Right lung (tissue), 5 donors: ENCODE data around the gene VTI1B. TPM values are rescaled to one million over a fixed set of nuclear protein-coding genes. Genes with fewer than 3 reads are reported as not detected.

Experiments used
- polyA plus RNA-seq, 5 donors: library from polyadenylated mRNA; unstranded; fragments of 120-200 nt; gene quantifications; one replicate each; pipeline versions ENCODE4 v1.2.1 to v1.2.3, GENCODE V29; 2013; ENCODE audit warnings: inconsistent platforms in 1 of 5, low replicate concordance in 1 of 5; ENCODE audit not compliant: insufficient read length in 5 of 5, insufficient read depth in 1 of 5

The VTI1B gene
- polyA plus RNA-seq, 5 donors: 78.8 to 93.4 (median 85.8) TPM

Other genes with a start within 250 kb of the VTI1B start
- under 1 TPM; 0.46 to 0.94 (median 0.74) TPM for gene TMEM229B, start 185.9 kb downstream of the VTI1B start, polyA plus RNA-seq
- 10 to 100 TPM in 4 of 5 donors, 1 to 10 TPM in 1; 8.5 to 17.0 (median 11.9) TPM for gene PLEKHH1, start 141.3 kb downstream of the VTI1B start, polyA plus RNA-seq
- gene PIGH, start 74.4 kb downstream of the VTI1B start, polyA plus RNA-seq: 10 to 100 TPM; 24.1 to 25.4 (median 24.8) TPM
- gene ARG2, start 54.7 kb downstream of the VTI1B start, polyA plus RNA-seq: 1 to 10 TPM; 1.7 to 3.4 (median 2.1) TPM
- 10 to 100 TPM; 59.2 to 70.9 (median 66.4) TPM for gene RDH11, start 21.1 kb upstream of the VTI1B start, polyA plus RNA-seq
- gene RDH12, start 27.3 kb upstream of the VTI1B start, polyA plus RNA-seq: under 1 TPM; 0.19 to 0.77 (median 0.37) TPM
- 10 to 100 TPM; 11.0 to 19.3 (median 16.4) TPM for gene ZFYVE26, start 142.0 kb upstream of the VTI1B start, polyA plus RNA-seq
- 10 to 100 TPM in 4 of 5 donors, 1 to 10 TPM in 1; 8.1 to 15.5 (median 11.8) TPM for gene RAD51B, start 145.1 kb upstream of the VTI1B start, polyA plus RNA-seq